Transverse colon (tissue), 4 donors: ENCODE data around the gene NOBOX. TPM values are rescaled to one million over a fixed set of nuclear protein-coding genes. Genes with fewer than 3 reads are reported as not detected.

Source experiments
- DNase-seq: peaks from one replicate; pipeline ENCODE4 v3.0.0-alpha.2; 2019
- H3K27ac ChIP-seq, 4 donors: fragments of 200-600 bp; sonication (generic); 2 replicates each; pipeline ENCODE4 v1.5.1; 2016 to 2018; ENCODE audit warnings: inconsistent platforms in 4 of 4
- H3K27me3 ChIP-seq: fragments of 200-600 bp; sonication (generic); 2 replicates; pipeline ENCODE4 v1.5.1; 2017; ENCODE audit warnings: inconsistent platforms
- H3K36me3 ChIP-seq, 4 donors: fragments of 200-600 bp; sonication (generic); 2 replicates each; pipeline ENCODE4 v1.5.1; 2017 to 2019; ENCODE audit warnings: inconsistent platforms in 4 of 4
- H3K4me1 ChIP-seq, 4 donors: fragments of 200-600 bp; sonication (generic); 2 replicates each; pipeline ENCODE4 v1.5.1; 2017 to 2020; ENCODE audit warnings: inconsistent platforms in 4 of 4
- H3K4me3 ChIP-seq, 4 donors: fragments of 200-600 bp; sonication (generic); 1 replicate in 1 of 4; 2 replicates in 3 of 4; pipeline versions ENCODE4 v1.5.1 to v1.6.1; 2017 to 2019; ENCODE audit warnings: inconsistent platforms in 4 of 4
- H3K9me3 ChIP-seq, 2 donors: fragments of 200-600 bp; sonication (generic); 2 replicates each; pipeline ENCODE4 v1.5.1; 2017 to 2019; ENCODE audit warnings: inconsistent platforms in 2 of 2
- CTCF ChIP-seq, 5 experiments: fragments of 200-600 bp in 3 of 5; fragments of 450-650 bp in 2 of 5; sonication (generic) in 3 of 5; IDR thresholded peaks; 1 replicate in 2 of 5; 2 replicates in 3 of 5; pipeline ENCODE4 v1.5.1; 2016 to 2017; ENCODE audit warnings: antibody characterized with exemption in 5 of 5, inconsistent platforms in 3 of 5, mild to moderate bottlenecking in 2 of 5, moderate library complexity in 1 of 5
- EP300 ChIP-seq: sonication (generic); formaldehyde crosslinking; IDR thresholded peaks from one replicate; pipeline ENCODE4 v1.6.1; 2017; ENCODE audit warnings: antibody characterized with exemption, low read depth
- POLR2A ChIP-seq: fragments of 450-650 bp; IDR thresholded peaks from one replicate; pipeline ENCODE4 v1.6.1; 2016; ENCODE audit warnings: antibody characterized with exemption, mild to moderate bottlenecking, moderate library complexity
- POLR2AphosphoS5 ChIP-seq, 3 donors: sonication (generic); formaldehyde crosslinking; IDR thresholded peaks; one replicate each; pipeline ENCODE4 v1.6.1; 2016; ENCODE audit warnings: antibody characterized with exemption in 3 of 3
- WGBS, 2 donors: methylation state at CpG; one replicate each; pipeline ENCODE4 v1.1.5; 2018; ENCODE audit warnings: low coverage in 1 of 2; 5-methylcytosine and 5-hydroxymethylcytosine counted together
- in situ Hi-C, 4 donors: fragments of 200-750 bp; cut with MboI; loops; one replicate each; pipeline versions ENCODE4 v1.15.0 to v1.15.1; 2017; ENCODE audit warnings: low sequenced_read_pairs in 3 of 4, low pct_ligation_motif_present in 1 of 4, low pct_unique_long_range_greater_than_20kb in 1 of 4
- intact Hi-C: fragments of 100-400 bp; cut with DNase I; formaldehyde crosslinking; loops from one replicate; pipeline ENCODE4 v1.15.1; 2023; ENCODE audit warnings: low total_unique reads
- total RNA-seq, 4 donors: library from RNA; depleted of rRNA; stranded (reverse); fragments of >200 nt; gene quantifications; one replicate each; pipeline ENCODE4 v1.1.0, GENCODE V29; 2016

NOBOX gene
- total RNA-seq, 4 donors from 2014 or later: not detected

GRCh38 chr7:144386741-144387140 lies 16.8 kb downstream of the NOBOX start:
- intact Hi-C loops (no loop called here), in situ Hi-C loops (loop anchor here in 1 of 4 donors (25.0 kb wide), 1 partner anchor 224 kb away; no protein-coding TSS in a partner anchor)
- no peaks in the 10 kb centered on the region for H3K36me3 ChIP-seq
- H3K27me3 ChIP-seq: no peaks in the 10 kb centered on the region
- H3K4me3 ChIP-seq: no peak overlapping the region
- no peak for DNase-seq
- no peaks in the 10 kb centered on the region for H3K9me3 ChIP-seq
- no peak overlapping the region for H3K27ac ChIP-seq
- no peak for TF ChIP-seq POLR2A
- no peak for TF ChIP-seq EP300
- no peak for TF ChIP-seq POLR2AphosphoS5 (IDR thresholded peaks at IDR 0.05)
- TF ChIP-seq CTCF (IDR thresholded peaks at IDR 0.05): no peak
- peaks cover 8 to 27% (median 11%) of the 10 kb centered on the region in 4 donors for H3K4me1 ChIP-seq

GRCh38 chr7:144384555-144385245 lies 18.8 kb downstream of the NOBOX start:
- H3K4me3 ChIP-seq: no peak overlapping the region
- 37 to 50% methylated on average over 10 to 12 of the region's 12 CpGs for WGBS, 2 donors
- H3K9me3 ChIP-seq: no peaks in the 10 kb centered on the region
- intact Hi-C loops (no loop called here), in situ Hi-C loops (loop anchor here in 1 of 4 donors (25.0 kb wide), 1 partner anchor 222 kb away; no protein-coding TSS in a partner anchor)
- H3K27me3 ChIP-seq: no peaks in the 10 kb centered on the region
- TF ChIP-seq POLR2AphosphoS5 (IDR thresholded peaks at IDR 0.05) (no peak), CTCF (IDR thresholded peaks at IDR 0.05) (no peak), EP300 (no peak), POLR2A (no peak)
- peaks cover 0 to 17% (median 9%) of the 10 kb centered on the region in 4 donors for H3K4me1 ChIP-seq
- H3K36me3 ChIP-seq: peaks cover 0 to 6% (median 0%) of the 10 kb centered on the region in 4 donors
- peak; percentile 38 for DNase-seq
- peak overlapping the region; percentile 42 to 70 (median 60) for H3K27ac ChIP-seq

GRCh38 chr7:144384071-144384470 lies 19.4 kb downstream of the NOBOX start:
- Histone ChIP-seq H3K27me3 (no peaks in the 10 kb centered on the region), H3K4me3 (no peak overlapping the region), H3K4me1 (peaks cover 0 to 17% (median 9%) of the 10 kb centered on the region in 4 donors), H3K9me3 (no peaks in the 10 kb centered on the region), H3K36me3 (peaks cover 0 to 8% (median 0%) of the 10 kb centered on the region in 4 donors), H3K27ac (peak overlapping the region; percentile 42 to 70 (median 60))
- TF ChIP-seq CTCF (IDR thresholded peaks at IDR 0.05) (no peak), EP300 (no peak), POLR2AphosphoS5 (IDR thresholded peaks at IDR 0.05) (peak in 2 of 3 donors; percentile 31 to 58), POLR2A (no peak)
- DNase-seq: peak; percentile 56
- WGBS, 2 donors: 36 to 46% methylated on average over 4 of the region's 4 CpGs
- intact Hi-C loops: no loop called here
- in situ Hi-C loops: loop anchor here in 1 of 4 donors (25.0 kb wide), 1 partner anchor 222 kb away; no protein-coding TSS in a partner anchor

- no peak overlapping the region for H3K4me3 ChIP-seq
- no peak for TF ChIP-seq CTCF (IDR thresholded peaks at IDR 0.05)
- no peak for TF ChIP-seq POLR2AphosphoS5 (IDR thresholded peaks at IDR 0.05)
- no peak for TF ChIP-seq EP300
- no peak for TF ChIP-seq POLR2A
- intact Hi-C loops (no loop called here), in situ Hi-C loops (loop anchor here in 1 of 4 donors (25.0 kb wide), 1 partner anchor 218 kb away; no protein-coding TSS in a partner anchor)
- H3K36me3 ChIP-seq: peaks cover 0 to 8% (median 3%) of the 10 kb centered on the region in 4 donors
- H3K4me1 ChIP-seq: peaks cover 0 to 14% (median 8%) of the 10 kb centered on the region in 4 donors
- no peaks in the 10 kb centered on the region for H3K27me3 ChIP-seq
- H3K9me3 ChIP-seq: no peaks in the 10 kb centered on the region
- DNase-seq: no peak
- no peak overlapping the region for H3K27ac ChIP-seq
- WGBS, 2 donors: 89 to 95% methylated on average over 4 to 10 of the region's 11 CpGs
These were observed 23.6 kb downstream of the NOBOX start for GRCh38 chr7:144379776-144380384.
